Brain microvascular endothelial cell (primary cell): ENCODE data around the gene SACM1L.
A peak's percentile ranks its signal among the peaks of the same experiment; 100 is the strongest.

Experiments
- DNase-seq: peaks from one replicate; pipeline ENCODE4 v3.0.0-alpha.2; 2020
- H3K27ac ChIP-seq: fragments of 250-450 bp; sonication (Bioruptor Pico); 2 replicates; pipeline ENCODE4 v1.5.1; 2020; ENCODE audit warnings: mild to moderate bottlenecking, moderate library complexity
- H3K27me3 ChIP-seq: fragments of 250-450 bp; sonication (Bioruptor Pico); replicated peaks from 2 replicates; pipeline ENCODE4 v1.5.1; 2020; ENCODE audit warnings: mild to moderate bottlenecking
- H3K36me3 ChIP-seq: fragments of 250-450 bp; sonication (Bioruptor Pico); replicated peaks from 2 replicates; pipeline ENCODE4 v1.5.1; 2020; ENCODE audit warnings: mild to moderate bottlenecking
- H3K4me3 ChIP-seq: 2 replicates; pipeline ENCODE4 v1.5.1; 2011; ENCODE audit warnings: low read depth, mild to moderate bottlenecking, control low read depth, low read length, moderate library complexity
- CTCF ChIP-seq: IDR thresholded peaks from 2 replicates; pipeline ENCODE4 v1.5.1; 2011; ENCODE audit warnings: low read depth, mild to moderate bottlenecking, moderate library complexity, low read length, control low read depth, inconsistent platforms; ENCODE audit errors: missing control alignments
- in situ Hi-C: cut with HindIII; loops from 2 replicates; pipeline ENCODE4 v1.10.0; 2017; ENCODE audit warnings: low sequenced_read_pairs, low pct_ligation_motif_present

The SACM1L gene

GRCh38 chr3:45670436-45670835, 18.8 kb upstream of the SACM1L start:
- no peak overlapping the region for H3K4me3 ChIP-seq
- in situ Hi-C loops, result no loop called here
- no peaks in the 10 kb centered on the region for H3K27me3 ChIP-seq
- no peak for DNase-seq
- no peak overlapping the region for H3K27ac ChIP-seq
- TF ChIP-seq CTCF, result no peak
- peaks cover 18% of the 10 kb centered on the region for H3K36me3 ChIP-seq

- in situ Hi-C loops, result no loop called here
- Histone ChIP-seq H3K27me3 (no peaks in the 10 kb centered on the region), H3K36me3 (peaks cover 21% of the 10 kb centered on the region), H3K27ac (no peak overlapping the region), H3K4me3 (no peak overlapping the region)
- no peak for DNase-seq
- TF ChIP-seq CTCF, result no peak
These were observed 18.2 kb upstream of the SACM1L start for GRCh38 chr3:45670991-45671390.

DNA sequence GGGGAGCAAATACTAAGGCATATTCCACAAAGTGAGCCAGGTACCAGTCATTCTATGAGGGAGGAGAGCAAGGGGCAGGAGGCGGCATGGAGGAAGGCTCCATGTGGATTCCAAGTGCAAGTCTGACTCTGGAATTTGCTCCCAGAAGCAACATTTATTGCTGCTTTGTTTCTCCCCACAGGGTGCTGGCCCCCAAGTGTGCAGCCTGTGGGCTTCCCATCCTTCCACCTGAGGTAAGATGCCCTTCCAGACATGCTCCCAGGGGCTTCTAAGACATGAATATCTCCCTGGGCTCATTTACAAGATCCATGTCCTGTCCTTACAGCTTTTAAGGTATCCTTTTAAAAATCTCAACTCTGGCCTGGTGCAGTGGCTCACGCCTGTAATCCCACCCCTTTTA, 15.9 kb upstream of the SACM1L start:
- no peak overlapping the region for H3K4me3 ChIP-seq
- H3K27ac ChIP-seq, result no peak overlapping the region
- no peak for TF ChIP-seq CTCF
- peaks cover 32% of the 10 kb centered on the region for H3K36me3 ChIP-seq
- in situ Hi-C loops, result no loop called here
- no peak for DNase-seq
- H3K27me3 ChIP-seq, result no peaks in the 10 kb centered on the region

GRCh38 chr3:45676325-45677032, 12.7 kb upstream of the SACM1L start:
- H3K27ac ChIP-seq, result peak overlapping the region; percentile 14
- in situ Hi-C loops, result no loop called here
- no peak for DNase-seq
- peaks cover 35% of the 10 kb centered on the region for H3K36me3 ChIP-seq
- no peak for TF ChIP-seq CTCF
- H3K27me3 ChIP-seq, result no peaks in the 10 kb centered on the region
- H3K4me3 ChIP-seq, result no peak overlapping the region

GRCh38 chr3:45677033-45677446, 12.2 kb upstream of the SACM1L start:
- H3K27ac ChIP-seq, result peak overlapping the region; percentile 14
- in situ Hi-C loops, result no loop called here
- H3K36me3 ChIP-seq, result peaks cover 35% of the 10 kb centered on the region
- no peaks in the 10 kb centered on the region for H3K27me3 ChIP-seq
- H3K4me3 ChIP-seq, result no peak overlapping the region
- no peak for TF ChIP-seq CTCF
- DNase-seq, result peak; percentile 34

DNA sequence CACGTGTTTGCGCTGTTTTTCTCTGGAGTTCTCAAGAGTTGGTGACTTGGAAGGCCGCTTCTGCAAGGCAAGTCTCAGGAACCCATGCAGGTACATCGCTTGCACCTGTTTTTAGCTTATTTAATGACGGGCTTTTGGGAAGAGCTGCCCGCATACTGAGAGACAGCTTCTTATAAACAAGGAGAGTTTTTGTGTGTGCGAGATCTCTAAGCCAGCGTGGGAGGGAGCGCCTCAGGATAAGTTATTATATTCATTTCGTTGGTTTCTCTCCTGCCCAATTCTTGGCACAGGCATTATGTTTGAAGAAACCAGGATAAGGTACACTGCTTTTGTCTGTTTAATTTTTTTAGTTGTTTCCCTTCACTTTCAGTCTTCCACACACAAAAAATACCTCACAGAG, 11.4 kb upstream of the SACM1L start:
- Histone ChIP-seq H3K36me3 (peaks cover 35% of the 10 kb centered on the region), H3K4me3 (no peak overlapping the region), H3K27ac (no peak overlapping the region), H3K27me3 (no peaks in the 10 kb centered on the region)
- no peak for TF ChIP-seq CTCF
- no peak for DNase-seq
- in situ Hi-C loops, result no loop called here
